ENCODE measurements around the gene IRX3. TPM values are rescaled to one million over a fixed set of nuclear protein-coding genes. Genes with fewer than 3 reads are reported as not detected.

IRX3 gene
- total RNA-seq, 1 experiment from 2014 or later = not detected

- ChIA-PET CTCF (no interaction called here), POLR2A (ENCODE audit: unreplicated experiment) (no interaction called here)
- H3F3A ChIP-seq (ENCODE audit: low read length, unreplicated experiment) = no peaks in the 10 kb centered on the region
These were observed 47.1 kb downstream of the IRX3 start for GRCh38 chr16:54239456-54239855.

GRCh38 chr16:54236773-54237172 lies 49.8 kb downstream of the IRX3 start:
- Histone ChIP-seq H2AFZ (ENCODE audit: low read length) (no peak overlapping the region), H3K36me3 (ENCODE audit: low read depth, low read length) (no peaks in the 10 kb centered on the region), H3K27me3 (ENCODE audit: low read length) (peaks cover 25% of the 10 kb centered on the region), H3K9ac (ENCODE audit: low read length) (no peak overlapping the region), H3K79me2 (ENCODE audit: low read length) (no peaks in the 10 kb centered on the region), H3K4me2 (ENCODE audit: low read length) (no peak overlapping the region), H3K4me3 (ENCODE audit: low read length) (no peak overlapping the region), H3K9me2 (replicated peaks; ENCODE audit: low read length) (no peaks in the 10 kb centered on the region), H3K4me1 (ENCODE audit: insufficient read depth, low read length) (no peaks in the 10 kb centered on the region), H3K9me3 (ENCODE audit: low read length) (no peaks in the 10 kb centered on the region), H3K27ac (ENCODE audit: low read length) (no peak overlapping the region), H3F3A (ENCODE audit: low read length, unreplicated experiment) (no peaks in the 10 kb centered on the region), H4K20me1 (ENCODE audit: low read length) (no peaks in the 10 kb centered on the region)
- CTCF ChIA-PET = no interaction called here
- no TSS peak for BruUV-seq (replicated peaks)
- DNase-seq (no peak), ATAC-seq (no peak)
- no peak for TF ChIP-seq EZH2phosphoT487 (IDR thresholded peaks at IDR 0.05; ENCODE audit: borderline replicate concordance, low read length)
- TF ChIP-seq, protein P1, sequence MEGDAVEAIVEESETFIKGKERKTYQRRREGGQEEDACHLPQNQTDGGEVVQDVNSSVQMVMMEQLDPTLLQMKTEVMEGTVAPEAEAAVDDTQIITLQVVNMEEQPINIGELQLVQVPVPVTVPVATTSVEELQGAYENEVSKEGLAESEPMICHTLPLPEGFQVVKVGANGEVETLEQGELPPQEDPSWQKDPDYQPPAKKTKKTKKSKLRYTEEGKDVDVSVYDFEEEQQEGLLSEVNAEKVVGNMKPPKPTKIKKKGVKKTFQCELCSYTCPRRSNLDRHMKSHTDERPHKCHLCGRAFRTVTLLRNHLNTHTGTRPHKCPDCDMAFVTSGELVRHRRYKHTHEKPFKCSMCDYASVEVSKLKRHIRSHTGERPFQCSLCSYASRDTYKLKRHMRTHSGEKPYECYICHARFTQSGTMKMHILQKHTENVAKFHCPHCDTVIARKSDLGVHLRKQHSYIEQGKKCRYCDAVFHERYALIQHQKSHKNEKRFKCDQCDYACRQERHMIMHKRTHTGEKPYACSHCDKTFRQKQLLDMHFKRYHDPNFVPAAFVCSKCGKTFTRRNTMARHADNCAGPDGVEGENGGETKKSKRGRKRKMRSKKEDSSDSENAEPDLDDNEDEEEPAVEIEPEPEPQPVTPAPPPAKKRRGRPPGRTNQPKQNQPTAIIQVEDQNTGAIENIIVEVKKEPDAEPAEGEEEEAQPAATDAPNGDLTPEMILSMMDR (conservative IDR thresholded peaks at IDR 0.05; ENCODE audit: low read depth, low read length) = no peak
- TF ChIP-seq EZH2 (IDR thresholded peaks at IDR 0.05; ENCODE audit: low read length, unreplicated experiment) = no peak
- intact Hi-C loops (cut with micrococcal nuclease) = no loop called here
- POLR2A ChIA-PET (ENCODE audit: unreplicated experiment) = no interaction called here

More at GRCh38 chr16:54239456-54239855, 47.1 kb downstream of the IRX3 start:
- intact Hi-C loops (cut with micrococcal nuclease) = no loop called here
- Histone ChIP-seq H2AFZ (ENCODE audit: low read length) (no peak overlapping the region), H3K4me1 (ENCODE audit: insufficient read depth, low read length) (no peaks in the 10 kb centered on the region), H3K4me3 (ENCODE audit: low read length) (no peak overlapping the region), H3K27ac (ENCODE audit: low read length) (no peak overlapping the region), H3K27me3 (ENCODE audit: low read length) (peaks cover 25% of the 10 kb centered on the region), H3K79me2 (ENCODE audit: low read length) (no peaks in the 10 kb centered on the region), H3K9me3 (ENCODE audit: low read length) (no peaks in the 10 kb centered on the region), H3K36me3 (ENCODE audit: low read depth, low read length) (no peaks in the 10 kb centered on the region), H4K20me1 (ENCODE audit: low read length) (no peaks in the 10 kb centered on the region), H3K9ac (ENCODE audit: low read length) (no peak overlapping the region), H3K4me2 (ENCODE audit: low read length) (no peak overlapping the region), H3K9me2 (replicated peaks; ENCODE audit: low read length) (no peaks in the 10 kb centered on the region)
- ATAC-seq = no peak
- TF ChIP-seq EZH2 (IDR thresholded peaks at IDR 0.05; ENCODE audit: low read length, unreplicated experiment) (no peak), EZH2phosphoT487 (IDR thresholded peaks at IDR 0.05; ENCODE audit: borderline replicate concordance, low read length) (no peak)
- TF ChIP-seq, protein P1 (conservative IDR thresholded peaks at IDR 0.05; ENCODE audit: low read depth, low read length) = no peak
- BruUV-seq (replicated peaks) = no TSS peak
- no peak for DNase-seq

DNA sequence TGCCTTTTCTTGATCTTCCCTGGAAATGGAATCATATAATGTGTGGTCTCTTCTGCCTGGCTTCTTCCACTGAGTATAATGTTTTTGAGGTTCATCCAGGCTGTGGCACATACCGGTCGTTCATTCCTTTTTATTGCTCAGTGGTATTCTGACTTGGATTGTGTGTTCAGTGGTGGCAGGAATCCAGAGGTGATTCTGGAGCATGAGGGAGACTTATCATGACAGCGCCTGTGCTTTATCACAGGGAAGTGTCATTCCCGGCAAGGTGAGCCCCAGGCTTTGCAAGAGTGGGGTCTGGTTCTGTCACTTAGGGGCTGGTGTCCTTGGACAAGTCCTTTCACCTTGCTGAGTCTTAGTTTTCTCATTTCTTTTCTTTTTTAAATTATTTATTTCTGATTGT lies 53.0 kb downstream of the IRX3 start:
- no peak overlapping the region for H2AFZ ChIP-seq (ENCODE audit: low read length)
- no peaks in the 10 kb centered on the region for H3F3A ChIP-seq (ENCODE audit: low read length, unreplicated experiment)
- DNase-seq (no peak), ATAC-seq (no peak)
- no peaks in the 10 kb centered on the region for H3K36me3 ChIP-seq (ENCODE audit: low read depth, low read length)
- ChIA-PET CTCF (no interaction called here), POLR2A (ENCODE audit: unreplicated experiment) (no interaction called here)
- H3K4me1 ChIP-seq (ENCODE audit: insufficient read depth, low read length) = no peaks in the 10 kb centered on the region
- no peaks in the 10 kb centered on the region for H3K9me3 ChIP-seq (ENCODE audit: low read length)
- BruUV-seq (replicated peaks) = no TSS peak
- H4K20me1 ChIP-seq (ENCODE audit: low read length) = no peaks in the 10 kb centered on the region
- intact Hi-C loops (cut with micrococcal nuclease) = no loop called here
- 0 out of 2 replicates have a peak, but pooled peaks cover 3% of the 10 kb centered on the region for H3K27me3 ChIP-seq (ENCODE audit: low read length)
- H3K4me3 ChIP-seq (ENCODE audit: low read length) = no peak overlapping the region
- no peaks in the 10 kb centered on the region for H3K79me2 ChIP-seq (ENCODE audit: low read length)
- H3K4me2 ChIP-seq (ENCODE audit: low read length) = no peak overlapping the region
- H3K27ac ChIP-seq (ENCODE audit: low read length) = no peak overlapping the region
- H3K9ac ChIP-seq (ENCODE audit: low read length) = no peak overlapping the region
- TF ChIP-seq EZH2phosphoT487 (IDR thresholded peaks at IDR 0.05; ENCODE audit: borderline replicate concordance, low read length) = no peak
- TF ChIP-seq, protein P1 (conservative IDR thresholded peaks at IDR 0.05; ENCODE audit: low read depth, low read length) = no peak
- no peaks in the 10 kb centered on the region for H3K9me2 ChIP-seq (replicated peaks; ENCODE audit: low read length)
